Measurements from ENCODE around the gene GBP5.
"Not testable (repeated sequence)": the region's sequence is repeated elsewhere in the genome, so short reads cannot be mapped to it uniquely, and the experiment has no call there.

GBP5 gene

DNA sequence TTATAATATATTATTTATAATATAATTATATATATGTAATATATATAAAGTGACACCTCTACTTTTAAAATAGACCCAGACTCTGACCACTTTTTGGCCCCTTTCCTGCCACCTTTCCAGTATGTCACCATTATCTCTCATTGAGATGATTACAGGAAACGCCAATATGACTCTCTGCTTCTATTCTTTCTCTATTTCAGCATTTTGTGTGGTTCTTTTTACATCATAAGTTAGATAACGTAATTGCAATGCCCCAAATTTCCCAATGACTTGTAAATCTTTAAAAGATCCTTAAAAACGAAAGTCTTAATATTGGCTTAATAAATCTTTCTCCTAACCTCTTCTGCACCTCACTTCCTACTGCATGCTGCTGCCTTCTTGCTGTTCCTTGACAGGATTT lies 8.1 kb upstream of the GBP5 start:
- peak; percentile 41 to 62 for DNase-seq

DNA sequence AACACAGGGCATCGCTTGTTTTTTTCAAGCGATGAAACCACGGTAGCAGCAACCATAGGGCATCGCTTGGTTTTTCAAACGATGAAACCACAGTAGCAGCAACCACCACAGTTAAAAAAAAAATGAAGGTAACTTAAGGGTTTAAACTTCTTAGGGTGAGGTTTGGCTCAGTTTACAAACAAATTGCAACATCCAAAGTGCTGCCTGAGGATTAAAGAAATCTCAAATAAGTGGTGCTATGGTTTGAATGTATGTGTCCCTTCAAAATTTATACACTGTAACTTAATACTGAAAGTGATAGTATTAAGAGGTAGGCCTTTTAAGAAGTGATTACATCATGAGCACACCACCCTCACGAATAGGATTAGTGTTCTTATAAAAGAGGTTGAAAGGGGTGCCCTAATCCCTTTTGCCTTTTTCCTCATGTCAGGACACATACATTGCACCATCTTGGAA lies 6.4 kb upstream of the GBP5 start:
- no peak for DNase-seq

DNA sequence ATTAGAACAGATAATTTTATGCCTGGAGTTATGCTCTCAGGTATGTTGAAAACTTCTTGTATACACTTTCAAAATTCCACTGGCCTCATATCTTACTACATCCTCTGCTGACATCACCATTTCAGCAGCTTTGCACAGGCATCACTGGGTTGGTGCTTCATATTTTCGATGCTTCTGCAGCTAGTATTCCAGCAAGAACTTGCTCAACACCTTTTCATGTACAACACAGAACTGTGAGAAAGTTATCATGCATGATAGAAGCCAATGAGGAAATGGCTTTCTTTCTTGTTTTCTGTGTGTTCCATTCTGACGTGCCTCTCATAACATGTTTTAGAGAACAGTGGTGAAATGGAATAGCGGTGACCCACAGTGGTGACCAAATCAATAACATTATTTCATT lies 5.1 kb upstream of the GBP5 start:
- DNase-seq: no peak

DNA sequence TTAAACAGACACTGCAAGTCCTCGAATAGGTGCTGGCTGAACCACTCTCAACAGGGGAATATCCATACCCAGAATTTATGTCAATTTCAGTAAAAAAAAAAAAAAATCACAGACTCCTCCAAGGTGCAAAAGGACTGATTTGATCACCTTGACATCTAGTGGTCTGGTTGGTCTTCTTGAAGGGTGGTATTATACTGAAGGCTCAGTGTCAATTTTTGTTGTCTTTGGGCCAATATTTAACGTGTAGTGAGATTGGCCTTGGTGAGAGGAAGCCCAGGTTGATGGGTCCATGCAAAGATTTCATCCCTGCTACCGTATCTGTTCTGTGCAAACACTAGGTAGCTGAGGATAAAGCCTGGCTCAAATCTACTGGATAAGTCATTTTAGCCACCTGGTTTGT lies 4.0 kb upstream of the GBP5 start:
- no peak for DNase-seq

DNA sequence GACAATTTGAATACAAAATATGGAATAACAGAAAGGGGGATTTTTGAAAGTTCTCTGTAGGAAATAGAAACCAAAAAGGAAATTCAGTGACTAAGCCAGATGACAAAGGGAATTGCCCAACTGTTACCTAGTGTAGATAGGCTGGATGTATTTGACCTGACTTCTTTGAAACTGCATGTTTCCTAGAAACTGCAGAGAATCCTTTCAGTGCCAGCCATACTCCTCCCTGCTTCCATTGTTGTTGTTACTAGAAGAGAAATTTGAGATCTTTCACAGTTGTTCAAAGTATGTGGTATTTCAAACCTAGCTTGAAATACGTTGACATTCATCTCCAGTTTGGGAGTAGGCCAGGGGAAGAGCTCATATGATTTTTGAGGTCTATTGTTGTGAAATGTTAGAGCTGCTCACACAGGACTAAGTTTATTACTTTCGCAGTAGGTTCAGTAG lies 1.8 kb upstream of the GBP5 start:
- DNase-seq: peak; percentile 88 to 92

DNA sequence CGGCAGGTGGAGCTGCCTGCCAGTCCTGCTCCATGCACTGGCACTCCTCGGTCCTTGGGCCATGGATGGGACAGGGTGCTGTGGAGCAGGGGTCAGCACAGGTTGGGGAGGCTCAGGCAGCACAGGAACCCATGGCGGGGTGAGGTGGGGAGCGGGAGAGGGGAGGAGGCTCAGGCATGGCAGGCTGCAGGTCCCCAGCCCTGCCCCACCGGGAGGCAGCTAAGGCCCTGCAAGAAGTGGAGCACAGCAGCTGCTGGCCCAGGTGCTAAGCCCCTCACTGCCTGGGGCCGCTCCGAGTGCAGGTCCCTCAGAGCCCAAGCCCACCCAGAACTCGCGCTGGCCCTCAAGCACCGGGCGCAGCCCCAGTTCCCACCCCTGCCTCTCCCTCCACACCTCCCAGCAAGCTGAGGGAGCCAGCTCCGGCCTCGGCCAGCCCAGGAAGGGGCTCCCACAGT lies 691 bp upstream of the GBP5 start:
- DNase-seq: no peak

DNA sequence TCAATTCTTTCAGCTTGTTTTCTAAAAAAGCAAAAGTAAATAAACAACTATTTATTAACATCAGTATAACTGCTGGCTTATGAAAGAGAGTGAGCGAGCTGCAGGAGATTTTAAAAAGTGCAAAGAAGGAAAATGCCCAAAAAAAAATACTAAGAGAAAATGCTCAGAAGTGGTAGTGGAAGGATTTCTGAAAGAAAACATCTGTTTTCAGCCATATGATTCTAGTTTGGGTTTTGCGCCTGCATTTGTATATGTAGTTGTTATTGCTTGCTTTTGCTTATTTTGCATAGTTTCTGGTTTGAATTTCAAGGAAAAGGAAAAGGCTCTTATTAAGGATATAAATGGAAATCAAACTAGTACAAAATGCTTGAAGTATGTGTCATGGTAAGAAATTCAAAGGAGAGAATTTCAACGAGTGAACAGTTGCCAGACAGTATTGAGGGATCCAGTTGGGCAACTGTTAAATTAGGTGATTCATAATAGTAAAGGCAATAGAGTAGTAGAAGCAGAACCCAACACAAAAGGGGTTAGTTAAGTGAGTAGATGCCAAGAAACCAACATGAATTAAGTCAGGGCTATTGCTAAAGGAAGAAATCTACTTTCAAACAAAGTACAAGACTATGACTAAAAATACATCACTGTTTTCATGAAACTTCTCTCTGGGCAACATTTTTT lies 1.2 kb downstream of the GBP5 start:
- peak; percentile 30 to 59 for DNase-seq

DNA sequence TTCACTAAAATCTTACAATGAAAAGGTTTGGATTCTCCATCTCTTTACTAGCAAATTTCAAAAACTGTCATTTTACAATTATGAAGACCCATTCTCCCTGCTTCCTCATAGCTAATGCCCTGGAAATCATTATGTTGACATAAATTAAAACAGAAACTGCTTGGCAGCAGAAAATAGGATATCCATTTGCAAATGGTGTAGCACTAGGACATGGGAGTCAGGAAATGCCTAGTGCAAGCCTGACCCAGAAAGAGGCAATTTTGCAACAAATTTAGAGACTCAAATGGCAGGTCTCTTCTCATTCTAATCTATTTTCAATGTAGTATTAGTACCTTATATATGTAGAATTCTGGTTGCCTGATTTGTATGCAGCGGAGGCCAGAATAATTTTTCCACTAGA lies 2.2 kb downstream of the GBP5 start:
- no peak for DNase-seq

DNA sequence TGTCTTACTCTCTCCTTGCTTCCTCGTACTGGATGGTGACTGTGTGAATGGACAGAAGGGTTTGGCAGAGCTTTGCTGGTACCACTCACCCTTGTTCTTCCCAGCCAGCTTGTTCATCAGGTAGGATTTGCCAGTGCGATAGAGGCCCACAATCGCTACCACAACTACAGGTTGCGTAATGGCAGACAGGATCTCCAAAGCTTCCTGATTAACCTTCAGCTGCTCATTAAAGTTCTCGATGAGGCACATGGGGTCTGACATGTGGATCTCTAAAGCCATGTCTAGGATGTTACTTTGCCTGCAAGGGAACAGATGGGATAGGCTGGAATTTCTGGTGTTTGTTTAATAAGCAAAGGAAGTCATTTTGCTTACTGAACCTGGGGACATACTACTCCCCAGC lies 3.4 kb downstream of the GBP5 start:
- no peak for DNase-seq

DNA sequence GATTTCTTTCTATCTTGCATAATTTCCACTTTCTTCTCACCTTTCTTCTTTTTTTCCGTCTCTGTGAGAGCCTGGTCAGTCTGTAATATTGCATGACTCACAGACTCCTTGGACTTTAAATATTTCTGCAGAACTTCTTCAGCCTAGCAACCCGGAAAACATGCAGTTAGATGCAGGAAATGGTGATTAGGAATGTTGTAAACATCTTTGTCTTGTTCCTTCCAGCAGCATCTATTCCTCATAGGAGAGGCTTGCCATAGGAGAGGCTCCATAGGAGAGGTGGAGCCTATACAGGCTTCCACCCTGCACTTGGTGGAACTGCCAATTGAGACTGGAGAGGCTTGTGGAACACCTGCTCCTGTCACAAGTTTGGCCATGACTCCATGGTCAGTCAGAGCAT lies 10.0 kb downstream of the GBP5 start:
- no peak for DNase-seq

DNA sequence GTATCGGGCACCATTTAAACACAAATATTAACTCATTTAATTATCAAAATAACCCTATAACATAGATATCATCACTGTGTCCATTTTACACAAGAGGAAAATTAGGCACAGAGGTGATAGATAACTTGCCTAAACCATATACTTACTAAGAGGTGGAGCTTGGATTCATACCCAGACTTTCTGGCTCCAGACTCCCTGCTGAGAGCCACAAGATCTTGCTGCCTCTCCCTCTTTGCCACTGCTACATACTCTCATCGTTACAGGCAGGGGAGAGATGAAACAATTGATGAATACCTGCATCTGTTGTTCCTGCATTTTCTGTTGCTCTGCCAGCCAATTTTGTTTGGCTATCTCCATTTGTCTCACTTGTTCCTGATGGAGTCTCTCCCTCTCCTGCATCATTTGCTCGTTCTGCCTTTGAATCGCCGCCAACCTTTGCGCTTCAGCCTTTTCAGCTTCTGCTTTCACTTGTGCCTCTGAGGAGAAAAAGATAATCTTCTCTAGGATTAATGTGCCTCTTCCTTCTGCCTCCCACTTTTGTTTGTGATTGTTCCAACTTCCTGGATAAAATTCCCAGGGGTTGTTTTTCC lies 10.6 kb downstream of the GBP5 start:
- no peak for DNase-seq

DNA sequence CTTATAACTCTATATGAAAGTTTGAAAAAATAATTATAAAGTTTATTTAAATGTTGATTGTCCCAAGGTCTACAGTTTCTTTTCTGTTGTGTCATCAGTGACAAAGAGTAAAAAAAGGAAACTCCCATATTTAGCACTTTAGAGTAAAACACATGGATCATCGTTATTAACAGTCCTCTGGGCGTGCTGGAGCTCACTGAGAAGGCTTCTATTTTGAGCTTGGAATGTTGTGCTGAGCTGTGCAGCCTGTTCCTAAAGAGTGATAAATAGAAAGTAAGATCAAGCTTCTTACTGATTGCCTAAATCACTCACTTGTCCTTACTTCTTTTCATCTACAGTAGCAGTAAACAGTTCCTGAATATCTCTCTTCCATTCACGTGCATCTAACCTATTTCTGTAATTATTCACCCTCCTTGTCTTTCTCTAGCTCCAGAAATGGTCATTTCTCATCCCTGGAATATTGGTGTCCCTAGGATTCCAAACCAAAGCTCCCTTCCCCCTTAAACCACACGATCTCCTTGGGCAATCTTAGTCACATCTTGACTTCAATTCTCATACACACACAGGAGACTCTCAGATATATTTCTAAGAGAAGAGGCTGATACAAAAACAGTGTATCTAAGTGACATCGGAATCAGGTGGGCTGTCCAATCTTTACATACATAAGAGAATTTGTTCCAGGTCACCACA lies 11.9 kb downstream of the GBP5 start:
- no peak for DNase-seq

DNA sequence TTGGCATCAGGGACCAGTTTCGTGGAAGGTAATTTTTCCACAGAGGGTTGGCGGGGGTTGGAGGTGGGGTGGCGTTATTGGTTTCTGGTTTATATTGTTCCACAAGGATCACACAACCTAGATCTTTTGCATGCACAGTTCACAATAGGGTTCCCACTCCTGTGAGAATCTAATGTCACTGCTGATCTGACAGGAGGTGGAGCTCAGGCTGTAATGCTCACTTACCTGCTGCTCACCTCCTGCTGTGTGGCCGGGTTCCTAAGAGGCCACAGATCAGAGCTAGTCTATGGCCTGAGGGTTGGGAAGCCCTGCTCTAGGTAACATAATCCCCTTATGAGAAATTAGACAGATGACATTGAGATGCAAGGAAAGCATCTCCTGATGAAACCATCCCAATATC lies 12.6 kb downstream of the GBP5 start:
- no peak for DNase-seq

DNA sequence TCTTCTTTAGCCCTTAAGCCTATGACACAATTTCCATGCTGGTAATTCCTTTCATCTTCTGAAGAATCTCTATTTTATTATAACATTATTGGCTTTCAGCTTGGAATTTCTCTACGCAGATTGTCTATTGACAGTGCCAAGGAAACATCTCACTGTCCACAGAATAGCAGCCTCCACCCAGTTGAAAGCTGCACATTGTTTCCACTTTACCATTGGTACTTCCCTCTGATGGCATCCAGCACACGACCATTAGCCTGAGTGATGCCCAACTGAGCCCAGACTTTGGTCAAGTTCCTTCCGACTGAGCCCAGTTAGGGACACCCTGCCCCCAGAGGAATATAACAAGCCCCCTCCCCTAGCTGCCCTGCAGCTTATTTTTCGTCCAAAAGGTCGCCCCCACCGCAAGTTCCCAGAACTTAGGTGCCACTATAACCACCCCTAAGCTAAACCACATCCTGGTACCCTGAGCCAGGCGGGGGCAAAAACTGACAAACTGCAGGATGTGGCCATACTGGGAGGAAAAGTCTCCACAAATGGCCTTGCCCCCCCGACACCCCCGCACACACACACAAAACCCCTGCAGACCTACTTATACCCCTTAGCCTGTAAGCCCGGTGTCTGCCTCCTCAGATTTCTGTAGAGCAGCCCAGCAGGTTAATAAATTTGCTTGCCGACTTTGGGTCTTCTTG lies 13.2 kb downstream of the GBP5 start:
- no peak for DNase-seq

DNA sequence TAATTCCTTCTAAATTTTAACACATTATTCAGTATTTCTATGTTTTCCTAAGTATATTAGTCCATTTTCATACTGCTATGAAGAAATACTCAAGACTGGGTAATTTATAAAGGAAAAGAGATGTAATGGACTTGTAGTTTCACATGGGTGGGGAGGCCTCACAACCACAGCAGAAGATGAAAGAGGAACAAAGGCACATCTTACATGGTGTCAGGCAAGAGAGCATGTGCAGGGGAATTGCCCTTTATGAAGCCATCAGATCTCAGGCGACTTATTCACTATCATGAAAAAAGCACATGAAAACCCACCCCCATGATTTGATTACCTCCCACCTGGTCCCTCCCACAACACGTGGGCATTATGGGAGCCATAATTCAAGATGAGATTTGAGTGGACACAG lies 15.6 kb downstream of the GBP5 start:
- peak; percentile 63 to 65 for DNase-seq

DNA sequence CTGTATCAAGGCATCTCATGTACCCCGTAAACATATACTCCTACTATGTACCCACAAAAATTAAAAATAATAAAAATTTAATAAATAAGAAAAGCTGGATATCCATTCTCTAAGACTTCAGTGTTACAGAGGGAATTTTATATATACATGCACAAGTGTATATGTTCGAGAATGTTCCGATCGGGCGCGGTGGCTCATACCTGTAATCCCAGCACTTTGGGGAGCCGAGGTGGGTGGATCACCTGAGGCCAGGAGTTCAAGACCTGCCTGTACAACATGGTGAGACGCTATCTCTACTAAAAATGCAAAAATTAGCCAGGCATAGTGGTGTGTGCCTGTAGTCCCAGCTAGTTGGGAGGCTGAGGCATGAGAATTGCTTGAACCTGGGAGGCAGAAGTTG lies 17.1 kb downstream of the GBP5 start:
- DNase-seq: not testable (repeated sequence)

DNA sequence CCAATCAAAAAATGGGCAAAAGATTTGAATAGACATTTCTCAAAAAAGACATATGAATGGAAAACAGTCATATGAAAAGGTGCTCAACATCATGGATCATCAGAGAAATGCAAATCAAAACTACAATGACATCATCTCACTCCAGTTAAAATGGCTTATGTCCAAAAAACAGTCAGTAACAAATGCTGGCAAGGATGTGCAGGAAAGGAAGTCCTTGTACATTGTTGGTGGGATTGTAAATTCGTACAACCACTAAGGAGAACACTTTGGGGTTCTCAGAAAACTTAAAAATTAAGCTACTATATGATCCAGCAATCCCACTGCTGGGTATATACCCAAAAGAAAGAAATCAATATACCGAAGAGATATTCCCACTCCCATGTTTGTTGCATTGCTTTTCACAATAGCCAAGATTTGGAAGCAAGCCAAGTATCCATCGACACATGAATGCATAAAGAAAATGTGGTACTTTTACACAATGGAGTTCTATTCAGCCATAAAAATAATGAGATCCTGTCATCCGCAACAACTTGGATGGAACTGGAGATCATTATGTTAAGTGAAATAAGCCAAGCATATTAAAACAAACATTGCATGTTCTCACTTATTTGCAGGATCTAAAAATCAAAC lies 17.9 kb downstream of the GBP5 start:
- DNase-seq: no peak

DNA sequence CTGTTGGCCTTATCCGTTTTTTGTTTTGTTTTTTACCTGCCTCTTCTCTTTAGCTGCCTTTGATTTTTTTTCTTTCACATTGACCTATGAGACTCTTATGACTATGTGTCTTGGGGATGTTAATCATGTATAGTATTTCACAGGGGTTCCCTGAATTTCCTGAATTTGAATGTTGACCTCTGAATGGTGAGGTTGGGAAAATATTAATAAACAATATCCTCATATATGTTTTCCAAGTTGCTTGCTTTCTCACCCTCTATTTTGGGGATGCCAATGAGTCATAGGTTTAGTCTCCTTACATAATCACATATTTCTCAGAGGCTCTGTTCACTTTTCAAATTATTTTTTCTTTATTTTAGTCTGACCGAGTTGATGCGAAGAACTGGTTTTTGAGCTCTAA lies 29.6 kb downstream of the GBP5 start:
- DNase-seq: peak in 1 of 2 donors; percentile 7
